ENCODE results near the gene PCDH15.

Gene PCDH15

GRCh38 chr10:53836638-53837037, 964.4 kb downstream of the PCDH15 start:
- DNase-seq = no peak

GRCh38 chr10:53833908-53834307, 967.1 kb downstream of the PCDH15 start:
- no peak for DNase-seq

- DNase-seq = no peak
These were observed 973.8 kb downstream of the PCDH15 start for GRCh38 chr10:53827261-53827660.

GRCh38 chr10:53808677-53809372, 992.2 kb downstream of the PCDH15 start:
- no peak for DNase-seq

- no peak for DNase-seq
These were observed 1014.7 kb downstream of the PCDH15 start for GRCh38 chr10:53786236-53786900.

- no peak for DNase-seq
These were observed 1029.3 kb downstream of the PCDH15 start for GRCh38 chr10:53771701-53772100.

GRCh38 chr10:53770903-53771302, 1030.1 kb downstream of the PCDH15 start:
- no peak for DNase-seq

- DNase-seq = no peak
These were observed 1035.7 kb downstream of the PCDH15 start for GRCh38 chr10:53765311-53765710.

GRCh38 chr10:53754596-53755250, 1046.3 kb downstream of the PCDH15 start:
- DNase-seq = no peak
